Upper lobe of left lung (tissue), 4 donors: ENCODE results near the gene SCYL3.

Experiments
- EP300 ChIP-seq, 4 donors: sonication (generic); formaldehyde crosslinking; IDR thresholded peaks; one replicate each; pipeline ENCODE4 v1.5.1; 2017; ENCODE audit warnings: antibody characterized with exemption in 4 of 4, control low read depth in 2 of 4
- POLR2A ChIP-seq, 4 donors: fragments of 450-650 bp; IDR thresholded peaks; one replicate each; pipeline ENCODE4 v1.5.1; 2016 to 2017; ENCODE audit warnings: antibody characterized with exemption in 4 of 4, mild to moderate bottlenecking in 2 of 4
- TF ChIP-seq, protein P1 (sequence below), 6 experiments: fragments of 450-650 bp in 4 of 6; fragments of 200-600 bp in 2 of 6; sonication (generic) in 2 of 6; IDR thresholded peaks; one replicate each; pipeline ENCODE4 v1.5.1; 2016 to 2019; ENCODE audit warnings: antibody characterized with exemption in 6 of 6

DNA sequence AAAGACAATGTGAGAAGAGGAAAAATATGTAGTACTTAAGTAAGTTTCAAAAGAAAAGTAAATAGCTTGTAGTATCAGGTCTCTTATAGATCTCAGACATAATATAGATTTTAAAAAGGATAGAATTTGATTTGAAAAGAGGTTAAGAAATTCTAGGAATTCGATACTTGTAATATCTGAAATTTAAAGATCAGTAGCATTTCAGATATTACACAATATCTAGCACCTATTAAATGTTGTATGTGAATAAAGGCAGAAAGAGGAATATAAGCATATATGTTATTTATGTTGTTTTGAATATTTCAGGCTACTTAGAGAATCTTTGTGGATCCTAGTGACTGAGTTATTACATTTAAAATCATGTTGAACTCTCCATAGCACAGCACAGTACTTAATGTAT lies 64.0 kb downstream of the SCYL3 start:
- TF ChIP-seq, protein P1, sequence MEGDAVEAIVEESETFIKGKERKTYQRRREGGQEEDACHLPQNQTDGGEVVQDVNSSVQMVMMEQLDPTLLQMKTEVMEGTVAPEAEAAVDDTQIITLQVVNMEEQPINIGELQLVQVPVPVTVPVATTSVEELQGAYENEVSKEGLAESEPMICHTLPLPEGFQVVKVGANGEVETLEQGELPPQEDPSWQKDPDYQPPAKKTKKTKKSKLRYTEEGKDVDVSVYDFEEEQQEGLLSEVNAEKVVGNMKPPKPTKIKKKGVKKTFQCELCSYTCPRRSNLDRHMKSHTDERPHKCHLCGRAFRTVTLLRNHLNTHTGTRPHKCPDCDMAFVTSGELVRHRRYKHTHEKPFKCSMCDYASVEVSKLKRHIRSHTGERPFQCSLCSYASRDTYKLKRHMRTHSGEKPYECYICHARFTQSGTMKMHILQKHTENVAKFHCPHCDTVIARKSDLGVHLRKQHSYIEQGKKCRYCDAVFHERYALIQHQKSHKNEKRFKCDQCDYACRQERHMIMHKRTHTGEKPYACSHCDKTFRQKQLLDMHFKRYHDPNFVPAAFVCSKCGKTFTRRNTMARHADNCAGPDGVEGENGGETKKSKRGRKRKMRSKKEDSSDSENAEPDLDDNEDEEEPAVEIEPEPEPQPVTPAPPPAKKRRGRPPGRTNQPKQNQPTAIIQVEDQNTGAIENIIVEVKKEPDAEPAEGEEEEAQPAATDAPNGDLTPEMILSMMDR (IDR thresholded peaks at IDR 0.05) = no peak
- TF ChIP-seq EP300 (IDR thresholded peaks at IDR 0.05) (no peak), POLR2A (IDR thresholded peaks at IDR 0.05) (no peak)
